MCF 10A (cell line): ENCODE results near the gene ADAMTS2. TPM values are rescaled to one million over a fixed set of nuclear protein-coding genes. Genes with fewer than 3 reads are reported as not detected.

ENCODE experiments used
- BruUV-seq: library from RNA; stranded (reverse); fragments of 400-500 nt; replicated peaks from 2 replicates; lab custom pipeline; 2021; lab: Mats Ljungman, UMichigan
- CTCF ChIA-PET: fragments of 300-600 bp; sonication (Branson Sonifier 250); formaldehyde crosslinking; extraction: SDS; loops from one replicate; lab custom pipeline; 2021; ENCODE audit warnings: antibody characterized with exemption, inconsistent platforms; lab: Yijun Ruan, JAX
- POLR2A ChIA-PET: fragments of 300-600, 350-650 bp; sonication (Branson Sonifier 250); formaldehyde crosslinking; extraction: SDS; loops from one replicate; lab custom pipeline; 2020; ENCODE audit warnings: antibody characterized with exemption, inconsistent platforms; lab: Yijun Ruan, JAX
- DNase-seq: peaks from one replicate; pipeline ENCODE4 v3.0.0-alpha.2; 2018; ENCODE audit not compliant: unreplicated experiment
- H3K27ac Mint-ChIP-seq: one replicate; pipeline ENCODE4 v1.8.0; 2022; ENCODE audit warnings: mild to moderate bottlenecking, low read depth, mixed read lengths; ENCODE audit not compliant: unreplicated experiment
- H3K27me3 Mint-ChIP-seq: one replicate; pipeline ENCODE4 v1.8.0; 2022; ENCODE audit warnings: mixed read lengths; ENCODE audit not compliant: insufficient read depth, unreplicated experiment
- H3K36me3 Mint-ChIP-seq: one replicate; pipeline ENCODE4 v1.8.0; 2022; ENCODE audit warnings: mild to moderate bottlenecking, moderate library complexity, mixed read lengths; ENCODE audit not compliant: insufficient read depth, unreplicated experiment
- H3K4me1 Mint-ChIP-seq: one replicate; pipeline ENCODE4 v1.8.0; 2022; ENCODE audit warnings: mixed read lengths; ENCODE audit not compliant: insufficient read depth, unreplicated experiment
- H3K4me3 Mint-ChIP-seq: one replicate; pipeline ENCODE4 v1.8.0; 2022; ENCODE audit warnings: mild to moderate bottlenecking, moderate library complexity, mixed read lengths; ENCODE audit not compliant: unreplicated experiment
- H3K9me3 Mint-ChIP-seq: one replicate; pipeline ENCODE4 v1.8.0; 2022; ENCODE audit warnings: mixed read lengths; ENCODE audit not compliant: unreplicated experiment
- intact Hi-C: fragments of 100-400 bp; cut with micrococcal nuclease; formaldehyde crosslinking; loops from 2 replicates; pipeline ENCODE4 v1.14.1; 2022
- total RNA-seq: library from RNA; stranded (reverse); gene quantifications from 2 replicates; pipeline ENCODE4 v1.2.3, GENCODE V29; 2022
- TF ChIP-seq, protein P1 (sequence below): fragments of 200-600 bp; IDR thresholded peaks from one replicate; pipeline ENCODE4 v1.8.0; 2022; ENCODE audit warnings: antibody characterized with exemption, mild to moderate bottlenecking; ENCODE audit not compliant: unreplicated experiment

Gene ADAMTS2
- total RNA-seq, 1 experiment from 2014 or later: not detected

DNA sequence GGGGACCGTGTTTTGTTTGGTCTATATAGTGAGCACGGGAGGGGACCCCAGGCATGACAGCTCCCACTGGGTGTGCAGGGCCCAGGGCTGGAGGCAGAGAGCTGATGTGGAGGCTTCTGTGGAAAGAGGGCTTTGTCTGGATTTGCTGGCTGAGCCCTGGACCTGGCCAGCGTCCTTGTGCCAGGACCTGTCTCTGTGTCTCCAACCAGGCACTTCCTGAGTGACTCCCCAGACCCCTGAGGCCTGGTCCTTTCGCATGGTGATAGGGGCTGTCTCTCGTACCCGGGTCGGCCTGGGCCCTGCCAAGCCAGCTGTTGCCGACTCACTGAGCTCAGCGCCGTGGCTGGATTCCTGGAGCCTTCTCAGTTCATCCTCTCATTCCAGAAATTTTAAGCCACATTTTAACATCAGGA, 77.6 kb downstream of the ADAMTS2 start:
- ChIA-PET POLR2A (interaction anchor here (0.6 kb wide), 1 partner anchor 1945 kb away, joined by 4 read pairs; no protein-coding TSS in a partner anchor), CTCF (no interaction called here)
- Mint-ChIP-seq H3K4me3 (no peak overlapping the region), H3K9me3 (no peaks in the 10 kb centered on the region), H3K27me3 (no peaks in the 10 kb centered on the region), H3K4me1 (peaks cover 18% of the 10 kb centered on the region), H3K27ac (no peak overlapping the region), H3K36me3 (peaks cover 4% of the 10 kb centered on the region)
- intact Hi-C loops: no loop called here
- TF ChIP-seq, protein P1, sequence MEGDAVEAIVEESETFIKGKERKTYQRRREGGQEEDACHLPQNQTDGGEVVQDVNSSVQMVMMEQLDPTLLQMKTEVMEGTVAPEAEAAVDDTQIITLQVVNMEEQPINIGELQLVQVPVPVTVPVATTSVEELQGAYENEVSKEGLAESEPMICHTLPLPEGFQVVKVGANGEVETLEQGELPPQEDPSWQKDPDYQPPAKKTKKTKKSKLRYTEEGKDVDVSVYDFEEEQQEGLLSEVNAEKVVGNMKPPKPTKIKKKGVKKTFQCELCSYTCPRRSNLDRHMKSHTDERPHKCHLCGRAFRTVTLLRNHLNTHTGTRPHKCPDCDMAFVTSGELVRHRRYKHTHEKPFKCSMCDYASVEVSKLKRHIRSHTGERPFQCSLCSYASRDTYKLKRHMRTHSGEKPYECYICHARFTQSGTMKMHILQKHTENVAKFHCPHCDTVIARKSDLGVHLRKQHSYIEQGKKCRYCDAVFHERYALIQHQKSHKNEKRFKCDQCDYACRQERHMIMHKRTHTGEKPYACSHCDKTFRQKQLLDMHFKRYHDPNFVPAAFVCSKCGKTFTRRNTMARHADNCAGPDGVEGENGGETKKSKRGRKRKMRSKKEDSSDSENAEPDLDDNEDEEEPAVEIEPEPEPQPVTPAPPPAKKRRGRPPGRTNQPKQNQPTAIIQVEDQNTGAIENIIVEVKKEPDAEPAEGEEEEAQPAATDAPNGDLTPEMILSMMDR: no peak
- DNase-seq: no peak
- BruUV-seq: no TSS peak

DNA sequence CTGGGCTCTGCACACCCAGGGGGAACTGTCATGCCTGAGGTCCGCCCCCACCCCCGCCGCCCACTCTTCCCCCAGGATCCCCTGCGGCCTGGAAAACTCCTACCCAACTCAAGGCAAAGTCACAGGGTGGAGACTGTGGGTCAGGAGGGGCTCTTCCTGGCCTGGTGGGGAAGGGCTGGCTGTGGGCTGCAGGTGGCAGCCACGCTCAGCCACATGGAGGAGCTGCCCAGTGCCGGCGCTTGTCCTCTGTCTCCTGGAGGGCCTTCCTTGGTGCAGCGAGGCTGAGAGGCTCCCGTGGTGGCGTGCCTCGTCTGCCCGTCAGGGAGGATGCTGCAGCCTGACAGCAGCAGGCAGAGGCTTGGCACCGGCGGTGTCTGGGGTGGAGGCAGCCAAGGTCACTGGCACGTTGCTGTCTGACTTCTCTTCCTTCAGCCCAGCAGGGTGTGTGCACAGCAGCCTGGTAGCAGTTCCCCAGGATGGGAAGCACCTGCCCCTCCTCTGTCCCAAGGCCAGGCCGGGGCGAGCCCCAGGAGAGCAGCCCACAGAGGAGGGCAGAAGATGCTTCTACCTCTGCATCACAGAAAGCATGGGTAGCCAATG, 78.1 kb downstream of the ADAMTS2 start:
- CTCF ChIA-PET: no interaction called here
- TF ChIP-seq, protein P1: no peak
- no TSS peak for BruUV-seq
- H3K27me3 Mint-ChIP-seq: no peaks in the 10 kb centered on the region
- POLR2A ChIA-PET: interaction anchor here (0.7 kb wide), 2 partner anchors 10 to 149 kb away, joined by 3 read pairs; no protein-coding TSS in a partner anchor
- no peak for DNase-seq
- no peak overlapping the region for H3K27ac Mint-ChIP-seq
- no peak overlapping the region for H3K4me3 Mint-ChIP-seq
- intact Hi-C loops: no loop called here
- peaks cover 18% of the 10 kb centered on the region for H3K4me1 Mint-ChIP-seq
- peaks cover 4% of the 10 kb centered on the region for H3K36me3 Mint-ChIP-seq
- peaks cover 4% of the 10 kb centered on the region for H3K9me3 Mint-ChIP-seq

DNA sequence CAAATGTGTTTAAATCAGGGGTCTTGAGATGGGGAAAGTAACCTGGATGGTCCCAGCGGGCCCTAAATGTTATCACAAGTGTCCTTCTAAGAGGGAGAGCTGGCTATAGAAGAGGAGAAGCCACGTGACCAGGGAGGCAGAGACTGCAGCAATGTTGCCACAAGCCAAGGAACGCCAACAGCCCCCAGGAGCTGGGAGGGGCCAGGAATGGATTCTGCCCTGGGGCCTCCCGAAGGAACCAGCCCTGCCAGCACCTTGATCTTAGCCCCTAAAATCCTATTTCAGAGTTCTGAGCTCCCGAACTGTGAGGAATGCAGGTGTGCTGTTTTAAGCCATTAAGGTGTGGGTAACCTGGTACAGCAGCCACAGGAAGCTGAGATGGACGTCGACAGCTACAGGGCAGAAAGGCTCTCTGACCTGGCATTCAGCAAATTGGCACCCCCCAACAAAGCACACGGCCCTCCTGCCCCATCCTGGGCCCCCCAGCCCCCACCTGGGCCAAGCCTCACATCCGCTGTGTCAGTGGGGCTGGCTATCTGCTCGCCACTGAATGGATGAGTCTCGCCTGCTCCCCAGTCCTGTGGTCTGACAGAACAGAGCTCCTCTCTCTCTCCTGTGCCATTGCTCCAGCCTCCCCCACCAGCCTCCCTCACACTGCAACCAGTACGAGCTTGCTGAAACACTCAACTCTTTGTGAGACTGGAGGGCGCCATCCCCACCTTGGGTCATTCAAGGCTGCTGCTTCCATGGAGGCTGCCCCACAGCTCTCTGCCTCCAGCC, 78.8 kb downstream of the ADAMTS2 start:
- Mint-ChIP-seq H3K9me3 (peaks cover 6% of the 10 kb centered on the region), H3K27me3 (no peaks in the 10 kb centered on the region), H3K36me3 (peaks cover 4% of the 10 kb centered on the region), H3K4me3 (no peak overlapping the region), H3K27ac (no peak overlapping the region), H3K4me1 (peaks cover 18% of the 10 kb centered on the region)
- POLR2A ChIA-PET: interaction anchor here (0.6 to 0.7 kb wide), 3 partner anchors 9 to 148 kb away, joined by 3 to 4 read pairs (median 3); no protein-coding TSS in a partner anchor
- TF ChIP-seq, protein P1: no peak
- CTCF ChIA-PET: interaction anchor here (0.7 kb wide), 1 partner anchor 19 kb away, joined by 3 read pairs; no protein-coding TSS in a partner anchor
- BruUV-seq: no TSS peak
- DNase-seq: no peak
- intact Hi-C loops: no loop called here
